ENCODE results near the gene SKI. TPM values are rescaled to one million over a fixed set of nuclear protein-coding genes. Genes with fewer than 3 reads are reported as not detected.
A peak's percentile ranks its signal among the peaks of the same experiment; 100 is the strongest.

The SKI gene
- polyA plus RNA-seq (ENCODE audit: insufficient read length) = 53.8 TPM

- no peak for DNase-seq (ENCODE audit: low read depth)
These were observed at the start of gene SKI for GRCh38 chr1:2228157-2228594. Gene SKI (plus strand): TSS chr1:2228319. CDS start chr1:2228767, 448 bp downstream.

DNA sequence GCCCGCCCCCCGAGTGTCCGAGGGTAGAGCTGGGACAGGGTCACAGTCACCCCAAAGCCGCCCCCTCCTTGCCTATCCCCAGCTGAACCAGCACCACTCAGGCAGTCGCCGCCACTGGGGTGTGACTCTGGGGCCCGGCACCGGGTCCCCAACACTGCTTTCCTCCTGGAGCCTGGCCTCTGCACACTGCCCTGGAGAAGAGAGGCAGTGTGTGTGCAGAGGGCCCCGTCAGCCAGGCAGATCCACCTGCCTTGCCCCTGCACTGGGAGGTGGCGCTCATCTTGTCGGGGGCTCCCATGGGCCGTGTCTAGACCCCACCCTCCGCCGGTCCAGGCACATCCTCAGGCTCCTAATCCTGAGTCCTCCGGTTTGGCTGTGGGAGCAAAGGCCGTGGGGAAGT lies 49.2 kb upstream of the SKI start:
- no peak for DNase-seq (ENCODE audit: low read depth)

- no peak for DNase-seq (ENCODE audit: low read depth)
These were observed 48.7 kb upstream of the SKI start for GRCh38 chr1:2179283-2180013.

- no peak for DNase-seq (ENCODE audit: low read depth)
These were observed 47.5 kb upstream of the SKI start for GRCh38 chr1:2180297-2181245.

GRCh38 chr1:2181271-2181670 lies 46.8 kb upstream of the SKI start:
- DNase-seq (ENCODE audit: low read depth) = no peak

- DNase-seq (ENCODE audit: low read depth) = no peak
These were observed 46.4 kb upstream of the SKI start for GRCh38 chr1:2181752-2182151.

DNA sequence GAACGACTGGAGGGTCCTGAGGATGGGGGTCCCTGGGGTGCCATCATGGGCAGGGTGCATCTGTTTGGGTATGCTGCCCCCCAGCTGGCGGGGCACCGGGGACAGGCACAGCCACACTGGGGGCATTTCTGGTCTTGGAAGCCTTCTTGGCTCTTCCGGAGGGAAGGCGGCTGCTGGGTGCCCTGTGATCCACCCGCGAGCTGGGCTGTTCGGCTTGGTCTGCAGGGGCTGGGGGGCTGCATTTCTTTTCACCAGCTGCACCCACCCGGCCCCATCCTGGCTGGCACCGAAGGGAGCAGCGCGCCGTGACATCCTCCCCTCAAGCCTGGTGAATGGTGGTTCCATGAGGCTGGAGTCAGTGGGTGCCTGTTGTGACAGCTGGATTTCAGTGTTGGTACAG lies 45.7 kb upstream of the SKI start:
- DNase-seq (ENCODE audit: low read depth) = no peak

DNA sequence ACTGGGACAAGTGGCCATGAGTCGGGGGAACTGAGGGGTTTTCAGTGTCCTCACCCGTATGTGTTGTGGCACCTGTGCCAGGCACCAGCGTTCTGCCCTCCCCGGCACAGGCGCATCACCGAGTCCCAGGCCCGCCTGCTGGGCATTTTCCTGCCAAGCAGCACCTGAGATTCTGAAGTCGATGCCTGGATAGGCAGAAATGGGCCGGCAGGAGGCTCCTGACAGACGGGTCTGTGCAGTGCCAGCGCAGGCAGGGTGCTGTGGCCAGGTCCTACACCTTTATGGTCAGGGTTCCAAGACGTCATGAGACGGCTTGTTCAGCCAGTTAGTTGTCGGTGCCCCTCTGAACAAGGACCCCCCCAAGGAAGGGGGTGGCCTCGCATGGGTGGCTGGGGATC lies 44.2 kb upstream of the SKI start:
- DNase-seq (ENCODE audit: low read depth) = no peak

- no peak for DNase-seq (ENCODE audit: low read depth)
These were observed 43.6 kb upstream of the SKI start for GRCh38 chr1:2184531-2184930.

DNA sequence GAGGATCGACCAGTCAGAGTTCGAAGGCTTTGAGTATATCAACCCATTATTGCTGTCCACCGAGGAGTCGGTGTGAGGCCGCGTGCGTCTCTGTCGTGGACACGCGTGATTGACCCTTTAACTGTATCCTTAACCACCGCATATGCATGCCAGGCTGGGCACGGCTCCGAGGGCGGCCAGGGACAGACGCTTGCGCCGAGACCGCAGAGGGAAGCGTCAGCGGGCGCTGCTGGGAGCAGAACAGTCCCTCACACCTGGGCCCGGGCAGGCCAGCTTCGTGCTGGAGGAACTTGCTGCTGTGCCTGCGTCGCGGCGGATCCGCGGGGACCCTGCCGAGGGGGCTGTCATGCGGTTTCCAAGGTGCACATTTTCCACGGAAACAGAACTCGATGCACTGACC lies 43.2 kb upstream of the SKI start:
- DNase-seq (ENCODE audit: low read depth) = no peak

- no peak for DNase-seq (ENCODE audit: low read depth)
These were observed 42.0 kb upstream of the SKI start for GRCh38 chr1:2185880-2186855.

DNA sequence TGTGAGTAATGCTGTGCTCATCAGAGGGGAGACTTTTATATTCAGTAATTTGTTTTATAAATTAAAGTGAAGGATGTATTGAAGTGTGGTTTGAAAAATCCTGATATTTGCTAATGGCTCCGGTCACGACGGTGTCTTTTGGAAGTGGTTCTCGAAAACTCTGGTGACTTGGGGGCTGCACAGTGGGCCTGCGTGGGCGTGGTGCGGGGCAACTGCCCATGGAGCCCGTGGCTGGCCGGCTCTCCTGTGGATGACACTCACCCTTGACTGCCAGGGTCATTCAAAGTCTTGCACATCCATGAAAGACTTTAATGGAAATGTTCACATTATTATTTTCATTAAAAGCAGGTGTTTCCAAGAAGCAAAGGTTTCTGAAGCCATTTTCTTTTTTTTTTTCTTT lies 41.2 kb upstream of the SKI start:
- DNase-seq (ENCODE audit: low read depth) = no peak

- no peak for DNase-seq (ENCODE audit: low read depth)
These were observed 40.5 kb upstream of the SKI start for GRCh38 chr1:2187619-2188018.

GRCh38 chr1:2188336-2188735 lies 39.8 kb upstream of the SKI start:
- no peak for DNase-seq (ENCODE audit: low read depth)

DNA sequence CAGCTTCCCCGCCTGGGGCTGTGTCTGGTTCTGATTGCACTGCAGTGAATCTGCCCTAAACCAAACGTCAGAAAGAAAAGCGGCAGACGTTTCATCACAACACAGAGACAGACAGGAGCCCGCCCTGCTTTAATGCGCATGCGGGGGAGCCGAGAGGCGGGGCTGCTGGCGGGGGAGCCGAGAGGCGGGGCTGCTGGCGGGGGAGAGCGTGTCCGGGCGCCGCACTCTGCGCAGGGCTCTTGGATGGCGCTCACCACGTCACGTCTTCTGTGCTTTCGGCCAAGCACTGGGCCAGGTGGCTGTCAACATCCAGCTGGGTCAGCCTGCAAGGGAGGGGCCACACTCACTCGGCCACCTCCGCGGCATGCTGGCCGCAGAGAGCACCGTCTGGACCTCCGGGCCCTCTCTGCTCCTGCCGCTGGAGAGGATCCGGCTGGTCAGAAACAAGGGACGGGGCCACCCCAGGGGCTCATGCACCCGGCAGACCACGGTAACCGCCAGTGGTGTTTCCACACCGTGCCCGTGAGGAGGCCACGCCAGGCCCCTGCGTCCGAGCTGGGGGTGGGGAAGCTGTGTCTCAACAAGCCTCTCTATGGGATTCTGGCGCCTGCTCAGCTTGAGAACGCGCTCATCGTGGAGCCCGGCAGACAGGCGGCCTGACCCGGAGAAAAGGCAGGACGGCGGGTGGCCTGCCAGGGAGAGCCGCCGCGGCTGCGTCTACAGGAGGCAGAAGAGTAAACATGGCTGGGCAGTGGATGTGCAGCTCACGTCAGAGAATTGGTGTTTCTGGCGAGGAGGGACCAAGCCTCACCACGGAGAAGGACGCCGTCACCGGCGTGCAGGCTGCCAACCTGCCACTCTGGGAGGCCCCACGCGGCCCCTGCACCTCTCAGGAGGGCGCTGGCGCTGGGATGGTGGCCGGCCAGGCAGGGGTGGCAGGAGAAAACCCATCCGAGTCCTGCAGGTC lies 38.4 kb upstream of the SKI start:
- DNase-seq (ENCODE audit: low read depth) = peak; percentile 80

GRCh38 chr1:2190491-2190976 lies 37.6 kb upstream of the SKI start:
- no peak for DNase-seq (ENCODE audit: low read depth)

GRCh38 chr1:2192031-2192995 lies 35.8 kb upstream of the SKI start:
- no peak for DNase-seq (ENCODE audit: low read depth)

DNA sequence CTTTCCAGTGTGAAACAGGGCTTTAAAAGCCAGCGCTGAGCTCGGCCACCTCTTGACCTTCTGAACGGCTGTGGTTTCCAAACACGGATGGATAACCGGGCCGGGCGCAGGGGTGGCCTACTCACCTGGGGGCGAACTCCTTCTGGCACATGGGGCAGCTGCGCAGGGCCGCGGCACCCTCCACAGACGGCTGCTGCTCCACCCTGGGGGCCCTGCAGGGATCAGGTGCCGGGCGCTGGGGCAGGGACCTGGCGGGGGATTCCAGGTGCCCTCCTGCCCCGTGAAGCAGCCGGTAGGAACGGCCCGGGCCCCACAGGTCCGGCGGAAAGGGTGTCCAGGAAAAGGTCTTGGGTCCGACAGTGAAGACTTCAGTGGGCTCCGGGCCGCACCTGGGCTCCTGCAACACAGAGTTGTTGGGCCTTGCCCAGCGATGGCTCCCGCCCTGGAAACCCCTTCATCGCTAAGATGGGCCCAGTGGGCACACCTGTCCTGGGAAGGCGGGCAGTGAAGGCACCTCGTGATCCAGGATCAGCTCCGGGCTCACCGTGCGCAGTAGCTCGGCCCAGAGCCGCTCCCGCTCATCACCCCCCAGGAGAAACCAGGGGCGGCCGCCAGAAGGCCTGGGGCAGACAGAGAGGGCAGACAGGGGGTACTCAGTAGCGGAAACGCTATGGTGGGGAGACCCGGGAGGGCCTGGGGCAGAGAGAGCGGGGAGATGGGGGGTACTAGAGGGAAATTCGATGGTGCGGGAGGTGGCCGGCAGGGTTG lies 34.4 kb upstream of the SKI start:
- no peak for DNase-seq (ENCODE audit: low read depth)
